ENCODE data around the gene SH3RF3.
A peak's percentile ranks its signal among the peaks of the same experiment; 100 is the strongest.

Gene SH3RF3

GRCh38 chr2:109258376-109258775 is 129.4 kb downstream of the SH3RF3 start:
- DNase-seq (ENCODE audit: low read depth) = no peak
- H3K4me3 ChIP-seq (ENCODE audit: low read length) = no peak overlapping the region
- no peak for TF ChIP-seq CTCF (IDR thresholded peaks at IDR 0.05; ENCODE audit: insufficient read depth, low read depth, low read length, missing control alignments)

- no peak for TF ChIP-seq CTCF (IDR thresholded peaks at IDR 0.05; ENCODE audit: insufficient read depth, low read depth, low read length, missing control alignments)
- no peak overlapping the region for H3K4me3 ChIP-seq (ENCODE audit: low read length)
- DNase-seq (ENCODE audit: low read depth) = no peak
Measured at GRCh38 chr2:109258905-109259540, 130.0 kb downstream of the SH3RF3 start.

GRCh38 chr2:109259671-109260070 is 130.7 kb downstream of the SH3RF3 start:
- no peak for DNase-seq (ENCODE audit: low read depth)
- TF ChIP-seq CTCF (IDR thresholded peaks at IDR 0.05; ENCODE audit: insufficient read depth, low read depth, low read length, missing control alignments) = no peak
- no peak overlapping the region for H3K4me3 ChIP-seq (ENCODE audit: low read length)

GRCh38 chr2:109260116-109260855 is 131.3 kb downstream of the SH3RF3 start:
- no peak overlapping the region for H3K4me3 ChIP-seq (ENCODE audit: low read length)
- no peak for TF ChIP-seq CTCF (IDR thresholded peaks at IDR 0.05; ENCODE audit: insufficient read depth, low read depth, low read length, missing control alignments)
- DNase-seq (ENCODE audit: low read depth) = no peak

GRCh38 chr2:109260886-109261700 is 132.1 kb downstream of the SH3RF3 start:
- H3K4me3 ChIP-seq (ENCODE audit: low read length) = no peak overlapping the region
- peak; percentile 25 for DNase-seq (ENCODE audit: low read depth)
- TF ChIP-seq CTCF (IDR thresholded peaks at IDR 0.05; ENCODE audit: insufficient read depth, low read depth, low read length, missing control alignments) = peak; percentile 23

- no peak overlapping the region for H3K4me3 ChIP-seq (ENCODE audit: low read length)
- DNase-seq (ENCODE audit: low read depth) = no peak
- no peak for TF ChIP-seq CTCF (IDR thresholded peaks at IDR 0.05; ENCODE audit: insufficient read depth, low read depth, low read length, missing control alignments)
Measured at GRCh38 chr2:109261906-109262631, 133.1 kb downstream of the SH3RF3 start.
